AG04450 (cell line): Measurements from ENCODE around the gene ATXN7L2. TPM values are rescaled to one million over a fixed set of nuclear protein-coding genes. Genes with fewer than 3 reads are reported as not detected.
A peak's percentile ranks its signal among the peaks of the same experiment; 100 is the strongest.

Experiments
- CTCF ChIA-PET: fragments of 300-600, 350-600 bp; formaldehyde crosslinking; extraction: SDS; loops from one replicate; lab custom pipeline; 2022; ENCODE audit warnings: antibody characterized with exemption, inconsistent platforms; lab: Charles Lee
- POLR2A ChIA-PET: fragments of 350-600 bp; formaldehyde crosslinking; extraction: SDS; loops from one replicate; lab custom pipeline; 2021; ENCODE audit warnings: antibody characterized with exemption, inconsistent platforms; lab: Yijun Ruan, JAX
- DNase-seq: peaks from one replicate; pipeline ENCODE4 v3.0.0-alpha.2; 2011; ENCODE audit warnings: low read depth, low spot score
- H3K27ac ChIP-seq: one replicate; pipeline ENCODE4 v1.5.1; 2012; ENCODE audit warnings: low read depth, low read length, control low read depth
- H3K27me3 ChIP-seq: one replicate; pipeline ENCODE4 v1.6.0; 2012; ENCODE audit warnings: low read length; ENCODE audit not compliant: control insufficient read depth, insufficient read depth
- H3K4me3 ChIP-seq: 2 replicates; pipeline ENCODE4 v1.5.1; 2011; ENCODE audit warnings: mild to moderate bottlenecking, low read depth, low read length, control low read depth
- H3K9me3 ChIP-seq: 2 replicates; pipeline ENCODE4 v1.5.1; 2012; ENCODE audit warnings: low read length; ENCODE audit not compliant: control insufficient read depth, insufficient read depth
- polyA plus RNA-seq: library from polyadenylated mRNA; depleted of rRNA; stranded (reverse); fragments of >200 nt; gene quantifications from 2 replicates; pipeline ENCODE4 v1.2.3, GENCODE V29; 2011
- TF ChIP-seq, protein P1 (sequence below): IDR thresholded peaks from 2 replicates; pipeline ENCODE4 v1.5.1; 2011; ENCODE audit warnings: low read depth, low read length, control low read depth, inconsistent platforms

ATXN7L2 gene
- polyA plus RNA-seq, 1 experiment, result 1.5 TPM

DNA sequence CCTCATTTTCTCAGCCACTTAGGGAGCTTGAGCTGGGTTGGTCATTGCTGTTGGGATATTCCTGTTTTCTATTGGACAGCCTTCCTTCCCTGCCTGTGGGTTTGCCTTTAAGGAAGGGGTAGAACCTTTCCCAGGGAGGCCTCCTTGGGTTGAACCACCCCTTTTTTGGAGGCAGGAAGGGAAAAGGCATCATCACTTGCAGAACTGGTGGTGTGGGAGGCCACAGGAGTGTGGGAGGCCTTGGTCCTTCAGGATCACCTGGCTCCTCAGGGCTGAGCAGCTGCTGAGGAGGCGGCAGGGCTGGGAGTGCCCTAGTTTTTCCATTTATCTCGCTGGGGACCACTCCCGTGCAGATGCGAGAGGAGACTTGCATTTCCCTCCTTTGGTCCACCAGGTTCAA lies 9.5 kb downstream of the ATXN7L2 start:
- Histone ChIP-seq H3K4me3 (no peak overlapping the region), H3K27ac (peak overlapping the region; percentile 11), H3K27me3 (no peaks in the 10 kb centered on the region), H3K9me3 (no peaks in the 10 kb centered on the region; the same call in 1 of the 2 replicates)
- TF ChIP-seq, protein P1, sequence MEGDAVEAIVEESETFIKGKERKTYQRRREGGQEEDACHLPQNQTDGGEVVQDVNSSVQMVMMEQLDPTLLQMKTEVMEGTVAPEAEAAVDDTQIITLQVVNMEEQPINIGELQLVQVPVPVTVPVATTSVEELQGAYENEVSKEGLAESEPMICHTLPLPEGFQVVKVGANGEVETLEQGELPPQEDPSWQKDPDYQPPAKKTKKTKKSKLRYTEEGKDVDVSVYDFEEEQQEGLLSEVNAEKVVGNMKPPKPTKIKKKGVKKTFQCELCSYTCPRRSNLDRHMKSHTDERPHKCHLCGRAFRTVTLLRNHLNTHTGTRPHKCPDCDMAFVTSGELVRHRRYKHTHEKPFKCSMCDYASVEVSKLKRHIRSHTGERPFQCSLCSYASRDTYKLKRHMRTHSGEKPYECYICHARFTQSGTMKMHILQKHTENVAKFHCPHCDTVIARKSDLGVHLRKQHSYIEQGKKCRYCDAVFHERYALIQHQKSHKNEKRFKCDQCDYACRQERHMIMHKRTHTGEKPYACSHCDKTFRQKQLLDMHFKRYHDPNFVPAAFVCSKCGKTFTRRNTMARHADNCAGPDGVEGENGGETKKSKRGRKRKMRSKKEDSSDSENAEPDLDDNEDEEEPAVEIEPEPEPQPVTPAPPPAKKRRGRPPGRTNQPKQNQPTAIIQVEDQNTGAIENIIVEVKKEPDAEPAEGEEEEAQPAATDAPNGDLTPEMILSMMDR, result no peak
- POLR2A ChIA-PET, result interaction anchor here (0.5 to 0.7 kb wide), 2 partner anchors 43 to 46 kb away, joined by 3 to 4 read pairs; no protein-coding TSS in a partner anchor
- CTCF ChIA-PET, result interaction anchor here (0.6 to 37.0 kb wide), 19 partner anchors 9 to 280 kb away, joined by 3 to 1351 read pairs (median 5); partner anchors contain the start of genes AMIGO1, ATXN7L2 and GPR61
- no peak for DNase-seq

DNA sequence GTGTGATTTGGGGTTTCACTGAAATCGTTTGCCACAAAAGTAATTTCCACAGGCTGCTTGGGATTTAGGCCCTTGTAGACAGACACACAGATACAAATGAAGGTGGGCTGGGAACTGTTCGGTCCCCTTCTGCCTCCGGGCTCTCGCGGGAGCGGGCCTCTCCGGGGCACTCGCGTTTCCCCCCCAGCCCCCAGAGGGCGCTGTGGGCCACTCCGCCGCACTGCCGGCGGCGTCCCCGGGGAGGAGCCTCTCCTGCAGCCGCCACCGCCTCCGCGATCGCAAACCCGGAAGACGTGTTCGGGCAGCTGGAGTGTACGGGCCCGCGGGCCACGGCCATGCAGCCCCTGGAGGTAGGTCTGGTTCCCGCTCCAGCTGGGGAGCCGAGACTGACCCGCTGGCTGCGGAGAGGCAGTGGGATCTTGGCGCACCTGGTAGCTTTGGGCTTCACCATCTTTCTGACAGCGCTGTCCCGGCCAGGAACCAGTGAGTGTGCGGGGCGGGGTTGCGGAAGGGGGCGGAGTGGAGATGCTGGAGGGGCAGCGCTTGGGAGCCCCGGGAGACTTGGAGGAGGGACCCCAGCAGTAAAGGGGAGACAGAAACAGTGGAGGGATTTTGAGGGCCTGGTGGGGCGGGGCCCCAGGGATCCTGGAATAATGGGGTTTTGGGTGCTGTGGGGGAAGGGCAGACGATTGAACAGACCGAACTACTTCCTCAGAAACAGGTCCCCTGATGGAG lies 10.3 kb downstream of the ATXN7L2 start, which contains the start of gene CYB561D1:
Gene CYB561D1 (plus strand): TSS at position 290 of the 735 bp plus-strand sequence. CDS start 46 bp downstream, at position 336.
- TF ChIP-seq, protein P1, result peak; percentile 88
- H3K27me3 ChIP-seq, result no peaks in the 10 kb centered on the region
- POLR2A ChIA-PET, result interaction anchor here (0.5 to 1.6 kb wide), 4 partner anchors 10 to 45 kb away, joined by 3 to 4 read pairs (median 4); partner anchors contain the start of gene ATXN7L2
- no peaks in the 10 kb centered on the region; the same call in 1 of the 2 replicates for H3K9me3 ChIP-seq
- CTCF ChIA-PET, result interaction anchor here (0.6 to 37.0 kb wide), 21 partner anchors 9 to 280 kb away, joined by 3 to 1351 read pairs (median 5); partner anchors contain the start of genes AMIGO1, ATXN7L2 and GPR61
- DNase-seq, result no peak
- peak within 1 kb of the TSS; percentile 11 for H3K27ac ChIP-seq
- peak within 1 kb of the TSS; percentile 98 for H3K4me3 ChIP-seq

DNA sequence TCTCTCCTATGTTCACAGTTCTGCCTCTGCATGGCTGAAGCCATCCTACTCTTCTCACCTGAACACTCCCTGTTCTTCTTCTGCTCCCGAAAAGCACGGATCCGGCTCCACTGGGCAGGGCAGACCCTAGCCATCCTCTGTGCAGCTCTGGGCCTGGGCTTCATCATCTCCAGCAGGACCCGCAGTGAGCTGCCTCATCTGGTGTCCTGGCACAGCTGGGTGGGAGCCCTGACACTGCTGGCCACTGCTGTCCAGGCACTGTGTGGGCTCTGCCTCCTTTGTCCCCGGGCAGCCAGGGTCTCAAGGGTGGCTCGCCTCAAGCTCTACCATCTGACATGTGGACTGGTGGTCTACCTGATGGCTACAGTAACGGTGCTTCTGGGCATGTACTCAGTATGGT lies 12.0 kb downstream of the ATXN7L2 start:
- CTCF ChIA-PET, result interaction anchor here (37.0 kb wide), 1 partner anchor 39 kb away, joined by 1351 read pairs; the partner anchor contains the start of gene GPR61
- H3K27me3 ChIP-seq, result no peaks in the 10 kb centered on the region
- DNase-seq, result no peak
- POLR2A ChIA-PET, result no interaction called here
- no peak overlapping the region for H3K27ac ChIP-seq
- H3K9me3 ChIP-seq, result no peaks in the 10 kb centered on the region; the same call in 1 of the 2 replicates
- TF ChIP-seq, protein P1, result no peak
- no peak overlapping the region for H3K4me3 ChIP-seq

DNA sequence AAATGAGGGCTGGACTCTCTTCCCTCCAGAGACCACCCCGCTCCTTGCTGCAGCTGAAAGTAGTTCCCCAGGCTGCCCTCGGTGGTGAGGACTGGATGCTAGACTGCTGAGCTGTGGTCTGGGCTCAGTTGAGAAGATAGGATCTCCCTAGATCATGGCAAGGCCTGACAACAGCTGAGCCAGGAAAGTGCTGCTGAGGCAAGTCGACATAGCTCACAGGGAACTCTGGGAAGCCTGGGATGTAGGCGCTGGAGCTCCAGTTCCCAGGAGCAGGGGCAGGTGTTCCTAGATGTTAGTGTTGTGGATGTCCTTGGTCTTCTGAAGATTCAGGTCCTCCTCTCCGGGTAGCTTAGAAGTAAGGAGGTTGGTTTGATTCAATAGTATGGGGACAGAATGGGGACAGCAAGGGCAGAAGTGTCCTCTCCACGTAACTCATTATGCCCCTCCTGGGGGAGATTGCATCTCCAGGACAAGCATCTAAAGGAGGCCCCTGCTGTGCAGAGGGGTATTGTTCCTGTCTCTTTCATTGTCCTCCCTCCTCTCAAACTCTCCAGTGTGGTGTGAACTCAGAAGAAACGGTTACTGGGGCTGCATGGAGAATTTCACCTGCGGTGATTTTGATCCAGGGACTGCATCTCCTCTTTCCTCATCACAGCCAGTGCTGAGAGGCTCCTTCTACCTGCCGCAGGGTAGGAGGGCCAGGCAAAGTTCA lies 13.9 kb downstream of the ATXN7L2 start:
- no peaks in the 10 kb centered on the region for H3K9me3 ChIP-seq
- H3K4me3 ChIP-seq, result no peak overlapping the region
- CTCF ChIA-PET, result interaction anchor here (0.6 to 37.0 kb wide), 10 partner anchors 9 to 527 kb away, joined by 3 to 1351 read pairs (median 5); partner anchors contain the start of genes AMIGO1 and GPR61
- DNase-seq, result no peak
- no peaks in the 10 kb centered on the region for H3K27me3 ChIP-seq
- POLR2A ChIA-PET, result no interaction called here
- no peak overlapping the region for H3K27ac ChIP-seq
- TF ChIP-seq, protein P1, result no peak
